HCT116 (cell line): ENCODE data around the gene IRAK2.

Source experiments
- CTCF ChIP-seq, 3 experiments: fragments of 200-600 bp in 1 of 3; sonication (generic) in 1 of 3; IDR thresholded peaks in 2 of 3; conservative IDR thresholded peaks in 1 of 3; 2 replicates each; pipeline ENCODE4 v1.5.1; 2012 to 2017; ENCODE audit warnings: low read depth in 2 of 3, low read length in 2 of 3, antibody characterized with exemption in 1 of 3, borderline replicate concordance in 1 of 3, control low read depth in 1 of 3, mild to moderate bottlenecking in 1 of 3, mixed read lengths in 1 of 3, mixed run types in 1 of 3, moderate library complexity in 1 of 3; ENCODE audit not compliant: insufficient read depth in 1 of 3
- EZH2 ChIP-seq: fragments of 200-600 bp; sonication (generic); IDR thresholded peaks from 2 replicates; pipeline ENCODE4 v1.6.1; 2017; ENCODE audit warnings: antibody characterized with exemption, mixed run types
- EZH2phosphoT487 ChIP-seq: fragments of 200-600 bp; IDR thresholded peaks from 2 replicates; pipeline ENCODE4 v1.6.1; 2018; ENCODE audit warnings: antibody characterized with exemption, borderline replicate concordance
- RAD21 ChIP-seq: IDR thresholded peaks from 2 replicates; pipeline ENCODE4 v1.6.1; 2012; ENCODE audit warnings: low read depth, mild to moderate bottlenecking
- ZBTB33 ChIP-seq: IDR thresholded peaks from 2 replicates; pipeline ENCODE4 v1.6.1; 2011; ENCODE audit warnings: mild to moderate bottlenecking, low read length, moderate library complexity; ENCODE audit not compliant: insufficient replicate concordance; ENCODE audit errors: extremely low read depth
- TF ChIP-seq, protein P1 (sequence below): IDR thresholded peaks from 2 replicates; pipeline ENCODE4 v1.6.1; 2012

- TF ChIP-seq ZBTB33 = no peak
- TF ChIP-seq EZH2phosphoT487 = no peak
- no peak for TF ChIP-seq EZH2
- no peak for TF ChIP-seq CTCF (IDR thresholded peaks at IDR 0.05 in 2 of 3, conservative IDR thresholded peaks at IDR 0.05 in 1 of 3; ENCODE audit: borderline replicate concordance in 1 of 3, insufficient read depth in 1 of 3, low read depth in 2 of 3, low read length in 2 of 3)
- no peak for TF ChIP-seq RAD21
- TF ChIP-seq, protein P1, sequence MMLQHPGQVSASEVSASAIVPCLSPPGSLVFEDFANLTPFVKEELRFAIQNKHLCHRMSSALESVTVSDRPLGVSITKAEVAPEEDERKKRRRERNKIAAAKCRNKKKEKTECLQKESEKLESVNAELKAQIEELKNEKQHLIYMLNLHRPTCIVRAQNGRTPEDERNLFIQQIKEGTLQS = no peak
Measured at GRCh38 chr3:10260211-10260701, 95.5 kb downstream of the IRAK2 start.
